Sigmoid colon (tissue), 4 donors: Measurements from ENCODE around the gene HLA-DQB2.

Source experiments
- EP300 ChIP-seq, 4 donors: sonication (generic); formaldehyde crosslinking; IDR thresholded peaks; one replicate each; pipeline ENCODE4 v1.6.1; 2017; ENCODE audit warnings: antibody characterized with exemption in 4 of 4
- POLR2A ChIP-seq, 2 donors: fragments of 450-650 bp; IDR thresholded peaks; one replicate each; pipeline ENCODE4 v1.6.1; 2016; ENCODE audit warnings: antibody characterized with exemption in 2 of 2, mild to moderate bottlenecking in 2 of 2, moderate library complexity in 2 of 2
- POLR2AphosphoS5 ChIP-seq, 4 donors: sonication (generic); formaldehyde crosslinking; IDR thresholded peaks; one replicate each; pipeline ENCODE4 v1.6.1; 2017; ENCODE audit warnings: antibody characterized with exemption in 4 of 4
- TF ChIP-seq, protein P1 (sequence below), 4 experiments: fragments of 450-650 bp in 3 of 4; fragments of 200-600 bp in 1 of 4; IDR thresholded peaks; one replicate each; pipeline ENCODE4 v1.5.1; 2016 to 2019; ENCODE audit warnings: antibody characterized with exemption in 4 of 4, mild to moderate bottlenecking in 3 of 4, moderate library complexity in 2 of 4

DNA sequence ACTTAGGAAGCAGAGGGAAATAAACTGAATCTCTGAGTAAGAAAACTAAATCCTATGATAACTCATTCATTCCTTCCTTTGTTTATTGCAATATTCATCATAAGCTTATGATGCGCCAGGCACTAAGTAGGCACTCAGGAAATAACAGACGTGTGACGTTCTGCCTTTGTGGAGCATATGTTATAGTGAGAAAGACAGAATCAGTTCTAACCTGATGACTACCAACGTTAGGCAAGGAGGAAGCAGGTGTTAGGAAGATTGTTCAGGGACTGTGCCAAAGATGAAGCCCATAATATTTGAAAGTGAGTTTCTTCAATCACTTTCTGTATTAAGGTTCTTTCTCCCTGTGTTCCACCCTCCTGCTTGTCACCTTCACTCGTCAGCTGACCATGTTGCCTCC, 18.6 kb downstream of the HLA-DQB2 start:
- TF ChIP-seq, protein P1, sequence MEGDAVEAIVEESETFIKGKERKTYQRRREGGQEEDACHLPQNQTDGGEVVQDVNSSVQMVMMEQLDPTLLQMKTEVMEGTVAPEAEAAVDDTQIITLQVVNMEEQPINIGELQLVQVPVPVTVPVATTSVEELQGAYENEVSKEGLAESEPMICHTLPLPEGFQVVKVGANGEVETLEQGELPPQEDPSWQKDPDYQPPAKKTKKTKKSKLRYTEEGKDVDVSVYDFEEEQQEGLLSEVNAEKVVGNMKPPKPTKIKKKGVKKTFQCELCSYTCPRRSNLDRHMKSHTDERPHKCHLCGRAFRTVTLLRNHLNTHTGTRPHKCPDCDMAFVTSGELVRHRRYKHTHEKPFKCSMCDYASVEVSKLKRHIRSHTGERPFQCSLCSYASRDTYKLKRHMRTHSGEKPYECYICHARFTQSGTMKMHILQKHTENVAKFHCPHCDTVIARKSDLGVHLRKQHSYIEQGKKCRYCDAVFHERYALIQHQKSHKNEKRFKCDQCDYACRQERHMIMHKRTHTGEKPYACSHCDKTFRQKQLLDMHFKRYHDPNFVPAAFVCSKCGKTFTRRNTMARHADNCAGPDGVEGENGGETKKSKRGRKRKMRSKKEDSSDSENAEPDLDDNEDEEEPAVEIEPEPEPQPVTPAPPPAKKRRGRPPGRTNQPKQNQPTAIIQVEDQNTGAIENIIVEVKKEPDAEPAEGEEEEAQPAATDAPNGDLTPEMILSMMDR (IDR thresholded peaks at IDR 0.05): no peak
- no peak for TF ChIP-seq EP300 (IDR thresholded peaks at IDR 0.05)
- no peak for TF ChIP-seq POLR2A (IDR thresholded peaks at IDR 0.05)
- TF ChIP-seq POLR2AphosphoS5 (IDR thresholded peaks at IDR 0.05): no peak
